GM18505 (cell line): ENCODE data around the gene COL11A1.
"Not testable (repeated sequence)": the region's sequence is repeated elsewhere in the genome, so short reads cannot be mapped to it uniquely, and the experiment has no call there.

ENCODE experiments used
- ATAC-seq: cut with Tn5 transposase; IDR thresholded peaks from one replicate; pipeline ENCODE4 v1.9.1; 2021; ENCODE audit not compliant: unreplicated experiment
- POLR2A ChIP-seq: IDR thresholded peaks from 4 replicates; pipeline ENCODE4 v1.6.1; 2011; ENCODE audit warnings: borderline replicate concordance; ENCODE audit not compliant: insufficient read depth, insufficient read length; ENCODE audit errors: extremely low read depth

The COL11A1 gene

GRCh38 chr1:103108376-103109150, at the start of gene COL11A1:
COL11A1 (minus strand) TSS chr1:103108522; CDS start chr1:103108178, 344 bp downstream.
- ATAC-seq: no peak
- no peak for TF ChIP-seq POLR2A

GRCh38 chr1:103156966-103157365, 48.6 kb upstream of the COL11A1 start:
- TF ChIP-seq POLR2A: no peak
- ATAC-seq: no peak

GRCh38 chr1:103146166-103146565, 37.8 kb upstream of the COL11A1 start:
- TF ChIP-seq POLR2A: no peak
- ATAC-seq: no peak

- ATAC-seq: no peak
- TF ChIP-seq POLR2A: no peak
Measured at GRCh38 chr1:103145449-103145848, 37.1 kb upstream of the COL11A1 start.

- no peak for TF ChIP-seq POLR2A
- no peak for ATAC-seq
Measured at GRCh38 chr1:103144681-103145080, 36.4 kb upstream of the COL11A1 start.

GRCh38 chr1:103142461-103142860, 34.1 kb upstream of the COL11A1 start:
- ATAC-seq: no peak
- TF ChIP-seq POLR2A: no peak

- no peak for ATAC-seq
- TF ChIP-seq POLR2A: no peak
Measured at GRCh38 chr1:103129796-103130195, 21.5 kb upstream of the COL11A1 start.

- ATAC-seq: no peak
- no peak for TF ChIP-seq POLR2A
Measured at GRCh38 chr1:103129255-103129654, 20.9 kb upstream of the COL11A1 start.

- ATAC-seq: not testable (repeated sequence)
Measured at GRCh38 chr1:103128256-103128655, 19.9 kb upstream of the COL11A1 start.

GRCh38 chr1:103125219-103125618, 16.9 kb upstream of the COL11A1 start:
- ATAC-seq: no peak
- TF ChIP-seq POLR2A: no peak

GRCh38 chr1:103122983-103123720, 14.8 kb upstream of the COL11A1 start:
- no peak for TF ChIP-seq POLR2A
- ATAC-seq: no peak

- ATAC-seq: no peak
- TF ChIP-seq POLR2A: no peak
Measured at GRCh38 chr1:103120981-103121380, 12.7 kb upstream of the COL11A1 start.

GRCh38 chr1:103112546-103112945, 4.2 kb upstream of the COL11A1 start:
- ATAC-seq: no peak
- no peak for TF ChIP-seq POLR2A

- TF ChIP-seq POLR2A: no peak
- no peak for ATAC-seq
Measured at GRCh38 chr1:103111926-103112325, 3.6 kb upstream of the COL11A1 start.
